SK-N-SH (cell line): ENCODE measurements around the gene AP3D1. TPM values are rescaled to one million over a fixed set of nuclear protein-coding genes. Genes with fewer than 3 reads are reported as not detected.

ENCODE experiments used
- CTCF ChIA-PET: fragments of 300-600, 350-600 bp; formaldehyde crosslinking; extraction: SDS; loops from one replicate; lab custom pipeline; 2021; lab: Yijun Ruan, JAX
- POLR2A ChIA-PET: fragments of 350-600 bp; sonication (Branson Sonifier 250); formaldehyde crosslinking; extraction: SDS; loops from one replicate; lab custom pipeline; 2020; ENCODE audit warnings: antibody characterized with exemption, inconsistent platforms; lab: Yijun Ruan, JAX
- DNase-seq: peaks from one replicate; pipeline ENCODE4 v3.0.0; 2012
- H2AFZ ChIP-seq: fragments of 200-600 bp; sonication (generic); 2 replicates; pipeline ENCODE4 v1.8.1; 2016; ENCODE audit warnings: antibody characterized with exemption, mild to moderate bottlenecking, low read depth
- H3F3A ChIP-seq: fragments of 200-600 bp; sonication (generic); replicated peaks from 2 replicates; pipeline ENCODE3; 2016; ENCODE audit warnings: antibody characterized with exemption, mild to moderate bottlenecking; ENCODE audit not compliant: insufficient read depth
- H3K27ac ChIP-seq, 2 experiments: fragments of 200-500 bp in 1 of 2; fragments of 200-600 bp in 1 of 2; sonication (Bioruptor generic) in 1 of 2; sonication (generic), shearing (Covaris generic) in 1 of 2; 2 replicates each; pipeline versions ENCODE4 v1.5.1 to v1.6.1; 2014 to 2016; ENCODE audit warnings: low read depth in 2 of 2, inconsistent platforms in 1 of 2, low read length in 1 of 2, mild to moderate bottlenecking in 1 of 2, mixed read lengths in 1 of 2
- H3K27me3 ChIP-seq: fragments of 200-600 bp; sonication (generic), shearing (Covaris generic); 2 replicates; pipeline ENCODE4 v1.6.1; 2016; ENCODE audit warnings: mixed run types; ENCODE audit not compliant: insufficient read depth
- H3K36me3 ChIP-seq, 2 experiments: fragments of 200-500 bp in 1 of 2; fragments of 200-600 bp in 1 of 2; sonication (Bioruptor generic) in 1 of 2; sonication (generic) in 1 of 2; replicated peaks in 1 of 2; 2 replicates each; pipeline versions ENCODE3 to v1.5.1; 2014 to 2016; ENCODE audit warnings: low read length in 1 of 2, mild to moderate bottlenecking in 1 of 2; ENCODE audit not compliant: insufficient read depth in 2 of 2, control insufficient read depth in 1 of 2
- H3K4me1 ChIP-seq, 2 experiments: fragments of 200-500 bp in 1 of 2; fragments of 200-600 bp in 1 of 2; sonication (Bioruptor generic) in 1 of 2; sonication (generic), shearing (Covaris generic) in 1 of 2; 2 replicates each; pipeline versions ENCODE4 v1.5.1 to v1.6.1; 2014 to 2016; ENCODE audit warnings: low read depth in 1 of 2, low read length in 1 of 2, mixed run types in 1 of 2; ENCODE audit not compliant: insufficient read depth in 2 of 2, control insufficient read depth in 1 of 2
- H3K4me2 ChIP-seq: fragments of 200-600 bp; sonication (generic), shearing (Covaris generic); 2 replicates; pipeline ENCODE4 v1.6.1; 2017; ENCODE audit warnings: mixed run types
- H3K4me3 ChIP-seq, 2 experiments: fragments of 200-500 bp in 1 of 2; fragments of 200-600 bp in 1 of 2; sonication (Bioruptor generic) in 1 of 2; sonication (generic), shearing (Covaris generic) in 1 of 2; 2 replicates each; pipeline versions ENCODE4 v1.5.1 to v1.8.1; 2014 to 2016; ENCODE audit warnings: low read depth in 2 of 2, inconsistent platforms in 1 of 2, low read length in 1 of 2, mild to moderate bottlenecking in 1 of 2, mixed read lengths in 1 of 2, moderate library complexity in 1 of 2
- H3K79me2 ChIP-seq: fragments of 200-600 bp; sonication (generic); 2 replicates; pipeline ENCODE4 v1.8.1; 2017; ENCODE audit warnings: mild to moderate bottlenecking; ENCODE audit not compliant: insufficient read depth
- H3K9ac ChIP-seq: fragments of 200-600 bp; sonication (generic); 2 replicates; pipeline ENCODE4 v1.6.1; 2017; ENCODE audit warnings: mixed run types
- H3K9me2 ChIP-seq: fragments of 200-600 bp; sonication (generic); 2 replicates; pipeline ENCODE4 v1.6.1; 2017; ENCODE audit warnings: mixed run types
- H3K9me3 ChIP-seq: fragments of 200-600 bp; sonication (generic); 2 replicates; pipeline ENCODE4 v1.6.1; 2017; ENCODE audit warnings: mixed run types, mild to moderate bottlenecking, moderate library complexity
- H4K20me1 ChIP-seq: fragments of 200-600 bp; sonication (generic); 2 replicates; pipeline ENCODE4 v1.6.1; 2017; ENCODE audit warnings: mild to moderate bottlenecking, mixed run types; ENCODE audit not compliant: insufficient read depth
- CHD2 ChIP-seq: fragments of 150-350 bp; IDR thresholded peaks from 2 replicates; pipeline ENCODE4 v1.6.1; 2018; ENCODE audit warnings: low read length; ENCODE audit not compliant: partially characterized antibody
- ELF1 ChIP-seq: IDR thresholded peaks from 2 replicates; pipeline ENCODE4 v1.4.0; 2012
- EP300 ChIP-seq, 2 experiments: IDR thresholded peaks; 2 replicates each; pipeline versions ENCODE4 v1.4.0 to v1.6.1; 2012; ENCODE audit warnings: borderline replicate concordance in 1 of 2, low read depth in 1 of 2, low read length in 1 of 2
- EZH2phosphoT487 ChIP-seq: fragments of 200-600 bp; sonication (generic); IDR thresholded peaks from 2 replicates; pipeline ENCODE4 v1.6.1; 2017; ENCODE audit warnings: low read depth, mixed run types, mild to moderate bottlenecking, antibody characterized with exemption, moderate library complexity, borderline replicate concordance
- FOSL2 ChIP-seq: IDR thresholded peaks from 2 replicates; pipeline ENCODE4 v1.4.0; 2012; ENCODE audit warnings: low read depth, mild to moderate bottlenecking, moderate library complexity, borderline replicate concordance
- FOXJ3 ChIP-seq: sonication (generic); formaldehyde crosslinking; IDR thresholded peaks from 2 replicates; pipeline ENCODE4 v1.5.1; 2020; ENCODE audit warnings: mild to moderate bottlenecking, missing genetic modification reagents
- FOXM1 ChIP-seq: IDR thresholded peaks from 2 replicates; pipeline ENCODE4 v1.4.0; 2012; ENCODE audit warnings: low read depth, mild to moderate bottlenecking
- JUND ChIP-seq: IDR thresholded peaks from 2 replicates; pipeline ENCODE4 v1.4.0; 2012
- NRF1 ChIP-seq: IDR thresholded peaks from 2 replicates; pipeline ENCODE4 v1.6.1; 2012; ENCODE audit warnings: low read depth, mild to moderate bottlenecking, low read length
- PBX3 ChIP-seq: IDR thresholded peaks from 2 replicates; pipeline ENCODE4; 2012
- RFX5 ChIP-seq: IDR thresholded peaks from 2 replicates; pipeline ENCODE4 v1.6.1; 2012; ENCODE audit warnings: mild to moderate bottlenecking, improper control_type of control experiment, low read length
- SMC3 ChIP-seq: IDR thresholded peaks from 2 replicates; pipeline ENCODE4 v1.6.1; 2012; ENCODE audit warnings: low read depth, low read length, improper control_type of control experiment
- TCF12 ChIP-seq: IDR thresholded peaks from 2 replicates; pipeline ENCODE4 v1.4.0; 2012
- WGBS: methylation state at CpG from one replicate; pipeline ENCODE4 v1.1.6; 2017; ENCODE audit warnings: low lambda C conversion rate; 5-methylcytosine and 5-hydroxymethylcytosine counted together
- polyA plus RNA-seq, 3 experiments: library from polyadenylated mRNA; depleted of rRNA; stranded (reverse); fragments of >200 nt; gene quantifications; 2 replicates each; pipeline ENCODE4 v1.2.3, GENCODE V29; 2012
- TF ChIP-seq, protein P1 (sequence below): IDR thresholded peaks from 2 replicates; pipeline ENCODE4 v1.6.1; 2012; ENCODE audit warnings: mild to moderate bottlenecking, low read depth, low read length, moderate library complexity
- TF ChIP-seq, protein P2 (sequence below): fragments of 150-350 bp; IDR thresholded peaks from 2 replicates; pipeline ENCODE4 v1.6.1; 2016; ENCODE audit warnings: mild to moderate bottlenecking, low read depth, low read length
- TF ChIP-seq, protein P3 (sequence below): IDR thresholded peaks from 2 replicates; pipeline ENCODE4 v1.4.0; 2012; ENCODE audit warnings: low read depth, borderline replicate concordance

AP3D1 gene
- polyA plus RNA-seq, 1 of the 3 experiments (the other 2 are of a cell fraction): 127 TPM

DNA sequence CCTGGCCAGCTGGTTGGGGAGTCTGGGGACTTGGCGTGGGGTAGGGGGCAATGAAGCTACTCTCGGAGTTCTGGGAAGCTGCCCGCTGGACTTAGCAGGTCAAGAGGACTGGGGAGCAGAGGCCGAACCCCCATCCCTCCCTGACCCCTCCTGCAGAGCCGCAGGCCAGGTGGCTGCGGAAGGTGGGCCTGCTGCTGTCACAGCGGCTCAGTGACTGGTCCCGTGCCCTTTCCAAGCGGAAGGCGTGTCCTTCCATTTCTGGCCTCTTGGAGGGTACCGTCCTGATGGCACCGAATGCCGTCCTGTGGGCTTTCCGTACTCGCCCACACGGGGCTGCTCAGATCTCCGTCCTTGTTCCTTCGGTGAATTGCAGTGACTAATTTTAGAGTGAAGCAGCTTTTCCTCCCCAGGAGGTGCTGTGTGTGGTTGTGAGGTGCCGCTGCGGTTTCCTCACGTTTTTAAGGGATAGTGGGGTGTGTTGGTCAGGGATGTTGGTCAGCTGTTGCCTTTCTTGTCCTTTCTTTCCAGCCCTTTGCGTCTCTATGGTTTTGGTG lies 33.1 kb upstream of the AP3D1 start:
- H3K9me2 ChIP-seq: no peaks in the 10 kb centered on the region
- H3K4me2 ChIP-seq: no peak overlapping the region
- peaks cover 0 to 6% of the 10 kb centered on the region in 2 experiments; a peak in 1 of 4 replicates for H3K4me1 ChIP-seq
- no peak overlapping the region for H2AFZ ChIP-seq
- no peaks in the 10 kb centered on the region for H3K27me3 ChIP-seq
- peaks cover 86% of the 10 kb centered on the region for H4K20me1 ChIP-seq
- CTCF ChIA-PET: interaction anchor here (1.3 to 1.9 kb wide), 3 partner anchors 10 to 18 kb away, joined by 3 to 4 read pairs (median 3); no protein-coding TSS in a partner anchor
- 99% methylated on average over 14 of the region's 22 CpGs for WGBS
- POLR2A ChIA-PET: no interaction called here
- peaks cover 4 to 13% of the 10 kb centered on the region in 2 experiments for H3K36me3 ChIP-seq
- peaks cover 3% of the 10 kb centered on the region for H3F3A ChIP-seq
- no peak for DNase-seq
- no peak overlapping the region for H3K9ac ChIP-seq
- peaks cover 95% of the 10 kb centered on the region for H3K79me2 ChIP-seq
- TF ChIP-seq EZH2phosphoT487 (no peak), ELF1 (no peak), CHD2 (no peak), SMC3 (no peak), FOXJ3 (CRISPR knock-in tag) (no peak)
- TF ChIP-seq, all 33 proteins: peak for 0
- Histone ChIP-seq H3K27ac (no peak overlapping the region), H3K9me3 (no peaks in the 10 kb centered on the region), H3K4me3 (no peak overlapping the region)

GRCh38 chr19:2181633-2181997 lies 30.2 kb upstream of the AP3D1 start:
- Histone ChIP-seq H3K9ac (no peak overlapping the region), H3K36me3 (peaks cover 3 to 4% of the 10 kb centered on the region in 2 experiments), H3K9me2 (no peaks in the 10 kb centered on the region), H3K79me2 (peaks cover 100% of the 10 kb centered on the region), H3K4me3 (no peak overlapping the region), H3K27ac (no peak overlapping the region), H3K9me3 (no peaks in the 10 kb centered on the region), H2AFZ (no peak overlapping the region), H3F3A (peaks cover 3% of the 10 kb centered on the region), H3K4me1 (peaks cover 0 to 7% of the 10 kb centered on the region in 2 experiments; a peak in 1 of 4 replicates)
- CTCF ChIA-PET: interaction anchor here (1.2 to 1.3 kb wide), 2 partner anchors 22 to 26 kb away, joined by 3 to 4 read pairs; no protein-coding TSS in a partner anchor
- 100% methylated on average over 6 of the region's 9 CpGs for WGBS
- DNase-seq: no peak
- TF ChIP-seq, protein P1, sequence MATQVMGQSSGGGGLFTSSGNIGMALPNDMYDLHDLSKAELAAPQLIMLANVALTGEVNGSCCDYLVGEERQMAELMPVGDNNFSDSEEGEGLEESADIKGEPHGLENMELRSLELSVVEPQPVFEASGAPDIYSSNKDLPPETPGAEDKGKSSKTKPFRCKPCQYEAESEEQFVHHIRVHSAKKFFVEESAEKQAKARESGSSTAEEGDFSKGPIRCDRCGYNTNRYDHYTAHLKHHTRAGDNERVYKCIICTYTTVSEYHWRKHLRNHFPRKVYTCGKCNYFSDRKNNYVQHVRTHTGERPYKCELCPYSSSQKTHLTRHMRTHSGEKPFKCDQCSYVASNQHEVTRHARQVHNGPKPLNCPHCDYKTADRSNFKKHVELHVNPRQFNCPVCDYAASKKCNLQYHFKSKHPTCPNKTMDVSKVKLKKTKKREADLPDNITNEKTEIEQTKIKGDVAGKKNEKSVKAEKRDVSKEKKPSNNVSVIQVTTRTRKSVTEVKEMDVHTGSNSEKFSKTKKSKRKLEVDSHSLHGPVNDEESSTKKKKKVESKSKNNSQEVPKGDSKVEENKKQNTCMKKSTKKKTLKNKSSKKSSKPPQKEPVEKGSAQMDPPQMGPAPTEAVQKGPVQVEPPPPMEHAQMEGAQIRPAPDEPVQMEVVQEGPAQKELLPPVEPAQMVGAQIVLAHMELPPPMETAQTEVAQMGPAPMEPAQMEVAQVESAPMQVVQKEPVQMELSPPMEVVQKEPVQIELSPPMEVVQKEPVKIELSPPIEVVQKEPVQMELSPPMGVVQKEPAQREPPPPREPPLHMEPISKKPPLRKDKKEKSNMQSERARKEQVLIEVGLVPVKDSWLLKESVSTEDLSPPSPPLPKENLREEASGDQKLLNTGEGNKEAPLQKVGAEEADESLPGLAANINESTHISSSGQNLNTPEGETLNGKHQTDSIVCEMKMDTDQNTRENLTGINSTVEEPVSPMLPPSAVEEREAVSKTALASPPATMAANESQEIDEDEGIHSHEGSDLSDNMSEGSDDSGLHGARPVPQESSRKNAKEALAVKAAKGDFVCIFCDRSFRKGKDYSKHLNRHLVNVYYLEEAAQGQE: no peak
- TF ChIP-seq FOSL2 (no peak), RFX5 (no peak), ELF1 (no peak), EP300 (IDR thresholded peaks at IDR 0.05; ENCODE audit: borderline replicate concordance in 1 of 2, low read depth in 1 of 2, low read length in 1 of 2) (no peak), TCF12 (no peak), FOXM1 (no peak), NRF1 (no peak), JUND (no peak), SMC3 (no peak), PBX3 (no peak)
- TF ChIP-seq, protein P2, sequence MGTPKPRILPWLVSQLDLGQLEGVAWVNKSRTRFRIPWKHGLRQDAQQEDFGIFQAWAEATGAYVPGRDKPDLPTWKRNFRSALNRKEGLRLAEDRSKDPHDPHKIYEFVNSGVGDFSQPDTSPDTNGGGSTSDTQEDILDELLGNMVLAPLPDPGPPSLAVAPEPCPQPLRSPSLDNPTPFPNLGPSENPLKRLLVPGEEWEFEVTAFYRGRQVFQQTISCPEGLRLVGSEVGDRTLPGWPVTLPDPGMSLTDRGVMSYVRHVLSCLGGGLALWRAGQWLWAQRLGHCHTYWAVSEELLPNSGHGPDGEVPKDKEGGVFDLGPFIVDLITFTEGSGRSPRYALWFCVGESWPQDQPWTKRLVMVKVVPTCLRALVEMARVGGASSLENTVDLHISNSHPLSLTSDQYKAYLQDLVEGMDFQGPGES: no peak
- TF ChIP-seq, protein P3, sequence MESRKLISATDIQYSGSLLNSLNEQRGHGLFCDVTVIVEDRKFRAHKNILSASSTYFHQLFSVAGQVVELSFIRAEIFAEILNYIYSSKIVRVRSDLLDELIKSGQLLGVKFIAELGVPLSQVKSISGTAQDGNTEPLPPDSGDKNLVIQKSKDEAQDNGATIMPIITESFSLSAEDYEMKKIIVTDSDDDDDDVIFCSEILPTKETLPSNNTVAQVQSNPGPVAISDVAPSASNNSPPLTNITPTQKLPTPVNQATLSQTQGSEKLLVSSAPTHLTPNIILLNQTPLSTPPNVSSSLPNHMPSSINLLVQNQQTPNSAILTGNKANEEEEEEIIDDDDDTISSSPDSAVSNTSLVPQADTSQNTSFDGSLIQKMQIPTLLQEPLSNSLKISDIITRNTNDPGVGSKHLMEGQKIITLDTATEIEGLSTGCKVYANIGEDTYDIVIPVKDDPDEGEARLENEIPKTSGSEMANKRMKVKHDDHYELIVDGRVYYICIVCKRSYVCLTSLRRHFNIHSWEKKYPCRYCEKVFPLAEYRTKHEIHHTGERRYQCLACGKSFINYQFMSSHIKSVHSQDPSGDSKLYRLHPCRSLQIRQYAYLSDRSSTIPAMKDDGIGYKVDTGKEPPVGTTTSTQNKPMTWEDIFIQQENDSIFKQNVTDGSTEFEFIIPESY: no peak
- TF ChIP-seq, all 33 proteins: peak for 0
- POLR2A ChIA-PET: interaction anchor here (2.1 kb wide), 1 partner anchor 89 kb away, joined by 4 read pairs; no protein-coding TSS in a partner anchor
- Histone ChIP-seq H4K20me1 (peaks cover 86% of the 10 kb centered on the region), H3K4me2 (no peak overlapping the region), H3K27me3 (no peaks in the 10 kb centered on the region)
